ENCODE results near the gene MRPS30.

DNA sequence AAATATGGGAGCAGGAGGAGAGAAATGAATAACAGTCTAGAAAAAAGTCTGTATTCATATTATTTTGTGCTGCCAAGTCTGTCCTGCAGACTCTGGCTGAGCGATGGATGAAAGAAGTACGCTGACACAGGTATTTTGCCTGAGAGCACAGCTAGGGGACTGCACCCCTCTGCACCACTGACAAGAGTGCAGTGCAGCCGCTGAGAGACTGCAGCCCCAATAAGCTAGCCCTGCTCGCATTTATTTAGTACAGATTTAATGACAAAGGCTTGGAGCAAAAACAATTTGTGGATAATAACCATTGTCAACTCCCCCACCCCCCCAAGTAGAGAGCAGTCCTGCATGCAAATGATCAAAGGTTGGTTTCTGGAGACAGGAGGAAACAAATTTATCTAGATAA is 13.3 kb upstream of the MRPS30 start:
- TF ChIP-seq, protein P1, sequence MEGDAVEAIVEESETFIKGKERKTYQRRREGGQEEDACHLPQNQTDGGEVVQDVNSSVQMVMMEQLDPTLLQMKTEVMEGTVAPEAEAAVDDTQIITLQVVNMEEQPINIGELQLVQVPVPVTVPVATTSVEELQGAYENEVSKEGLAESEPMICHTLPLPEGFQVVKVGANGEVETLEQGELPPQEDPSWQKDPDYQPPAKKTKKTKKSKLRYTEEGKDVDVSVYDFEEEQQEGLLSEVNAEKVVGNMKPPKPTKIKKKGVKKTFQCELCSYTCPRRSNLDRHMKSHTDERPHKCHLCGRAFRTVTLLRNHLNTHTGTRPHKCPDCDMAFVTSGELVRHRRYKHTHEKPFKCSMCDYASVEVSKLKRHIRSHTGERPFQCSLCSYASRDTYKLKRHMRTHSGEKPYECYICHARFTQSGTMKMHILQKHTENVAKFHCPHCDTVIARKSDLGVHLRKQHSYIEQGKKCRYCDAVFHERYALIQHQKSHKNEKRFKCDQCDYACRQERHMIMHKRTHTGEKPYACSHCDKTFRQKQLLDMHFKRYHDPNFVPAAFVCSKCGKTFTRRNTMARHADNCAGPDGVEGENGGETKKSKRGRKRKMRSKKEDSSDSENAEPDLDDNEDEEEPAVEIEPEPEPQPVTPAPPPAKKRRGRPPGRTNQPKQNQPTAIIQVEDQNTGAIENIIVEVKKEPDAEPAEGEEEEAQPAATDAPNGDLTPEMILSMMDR (IDR thresholded peaks at IDR 0.05) = no peak
- TF ChIP-seq POLR2A (IDR thresholded peaks at IDR 0.05) = no peak
